Activated CD4-positive, alpha-beta T cell treated with anti-CD3 and anti-CD28 coated beads, Interleukin-10, Interleukin-2, amounts not matched to agents 100 ng/mL and 50 ng/mL, durations not matched to agents 16 hours and 8 hours (primary cell): ENCODE results near the gene PM20D1.
"Not testable (repeated sequence)": the region's sequence is repeated elsewhere in the genome, so short reads cannot be mapped to it uniquely, and the experiment has no call there.

Source experiments
- DNase-seq: peaks from one replicate; pipeline ENCODE4 v3.0.0-alpha.2; 2020

Gene PM20D1

GRCh38 chr1:205849619-205850355 lies at the start of gene PM20D1:
Gene PM20D1 (minus strand): TSS chr1:205850132. CDS start chr1:205850072, 60 bp downstream.
- DNase-seq = peak; percentile 89

GRCh38 chr1:205896351-205896750 lies 46.4 kb upstream of the PM20D1 start:
- no peak for DNase-seq

GRCh38 chr1:205894119-205894518 lies 44.2 kb upstream of the PM20D1 start:
- DNase-seq = not testable (repeated sequence)

- not testable (repeated sequence) for DNase-seq
Measured at GRCh38 chr1:205892175-205892574, 42.2 kb upstream of the PM20D1 start.

GRCh38 chr1:205891481-205891880 lies 41.5 kb upstream of the PM20D1 start:
- not testable (repeated sequence) for DNase-seq

GRCh38 chr1:205890631-205891030 lies 40.7 kb upstream of the PM20D1 start:
- DNase-seq = not testable (repeated sequence)

GRCh38 chr1:205889706-205890105 lies 39.8 kb upstream of the PM20D1 start:
- not testable (repeated sequence) for DNase-seq

GRCh38 chr1:205889006-205889405 lies 39.1 kb upstream of the PM20D1 start:
- DNase-seq = not testable (repeated sequence)

- no peak for DNase-seq
Measured at GRCh38 chr1:205883792-205884191, 33.9 kb upstream of the PM20D1 start.

- DNase-seq = no peak
Measured at GRCh38 chr1:205880923-205881322, 31.0 kb upstream of the PM20D1 start.

- DNase-seq = no peak
Measured at GRCh38 chr1:205879974-205880373, 30.0 kb upstream of the PM20D1 start.

- DNase-seq = no peak
Measured at GRCh38 chr1:205878026-205878425, 28.1 kb upstream of the PM20D1 start.

GRCh38 chr1:205873148-205873547 lies 23.2 kb upstream of the PM20D1 start:
- DNase-seq = not testable (repeated sequence)

GRCh38 chr1:205870236-205870635 lies 20.3 kb upstream of the PM20D1 start:
- no peak for DNase-seq

GRCh38 chr1:205861540-205861939 lies 11.6 kb upstream of the PM20D1 start:
- DNase-seq = no peak

GRCh38 chr1:205858141-205858961 lies 8.4 kb upstream of the PM20D1 start:
- no peak for DNase-seq

GRCh38 chr1:205857501-205857900 lies 7.6 kb upstream of the PM20D1 start:
- not testable (repeated sequence) for DNase-seq

GRCh38 chr1:205856433-205856832 lies 6.5 kb upstream of the PM20D1 start:
- no peak for DNase-seq

- DNase-seq = no peak
Measured at GRCh38 chr1:205852969-205853368, 3.0 kb upstream of the PM20D1 start.

- no peak for DNase-seq
Measured at GRCh38 chr1:205851993-205852392, 2.1 kb upstream of the PM20D1 start.

- DNase-seq = no peak
Measured at GRCh38 chr1:205843036-205843859, 6.7 kb downstream of the PM20D1 start.

- DNase-seq = no peak
Measured at GRCh38 chr1:205842229-205842628, 7.7 kb downstream of the PM20D1 start.
